ENCODE results near the gene FNDC10.

- TF ChIP-seq POLR2AphosphoS5 (IDR thresholded peaks at IDR 0.05) = no peak
- peak in 3 of 6 experiments; percentile 19 to 47 (median 38) for TF ChIP-seq CTCF (IDR thresholded peaks at IDR 0.05)
These were observed 653 bp downstream of the FNDC10 start for GRCh38 chr1:1599030-1599934.

All from upper lobe of left lung (tissue), 4 donors.